IPS-18c (cell line): ENCODE measurements around the gene TCP11L2.

Experiments used
- H3K4me3 ChIP-seq: 2 replicates; pipeline ENCODE4 v1.7.0; 2013; ENCODE audit warnings: low read depth, mild to moderate bottlenecking, low read length, moderate library complexity; ENCODE audit not compliant: insufficient read depth
- H3K9me3 ChIP-seq: one replicate; pipeline ENCODE4 v1.6.1; 2013; ENCODE audit warnings: mild to moderate bottlenecking, low read length, moderate library complexity; ENCODE audit not compliant: control insufficient read depth, insufficient read depth

The TCP11L2 gene

DNA sequence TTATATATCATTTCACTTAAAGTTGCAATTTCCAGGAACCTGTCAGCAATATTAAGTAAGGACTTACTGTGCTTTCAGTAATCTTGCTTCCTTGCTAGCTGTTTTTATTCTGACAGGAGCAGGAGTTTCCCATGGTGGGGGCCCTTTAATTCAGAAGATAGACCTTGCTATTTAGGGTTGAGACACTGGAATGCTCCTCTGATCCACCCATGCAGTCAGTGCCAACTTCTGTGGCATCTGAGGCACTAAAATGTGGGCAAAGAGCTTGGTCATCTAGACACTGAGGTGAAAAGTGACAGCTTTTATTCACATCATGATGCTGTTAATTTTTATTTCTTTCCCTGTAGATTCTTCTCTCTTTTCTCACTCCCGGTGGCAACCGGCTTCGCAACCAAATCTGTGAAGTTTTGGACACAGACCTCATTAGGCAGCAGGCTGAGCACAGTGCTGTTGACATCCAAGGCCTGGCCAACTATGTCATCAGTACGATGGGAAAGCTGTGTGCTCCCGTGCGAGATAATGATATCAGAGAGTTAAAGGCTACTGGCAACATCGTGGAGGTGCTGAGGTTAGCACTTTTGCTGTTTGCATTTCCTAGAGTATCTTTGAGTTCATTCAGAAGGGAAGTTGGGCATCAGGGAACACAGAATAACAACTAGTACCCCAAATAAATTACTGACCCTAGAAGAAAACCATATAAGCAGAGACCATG is 18.8 kb downstream of the TCP11L2 start:
- H3K4me3 ChIP-seq: no peak overlapping the region
- no peaks in the 10 kb centered on the region for H3K9me3 ChIP-seq

DNA sequence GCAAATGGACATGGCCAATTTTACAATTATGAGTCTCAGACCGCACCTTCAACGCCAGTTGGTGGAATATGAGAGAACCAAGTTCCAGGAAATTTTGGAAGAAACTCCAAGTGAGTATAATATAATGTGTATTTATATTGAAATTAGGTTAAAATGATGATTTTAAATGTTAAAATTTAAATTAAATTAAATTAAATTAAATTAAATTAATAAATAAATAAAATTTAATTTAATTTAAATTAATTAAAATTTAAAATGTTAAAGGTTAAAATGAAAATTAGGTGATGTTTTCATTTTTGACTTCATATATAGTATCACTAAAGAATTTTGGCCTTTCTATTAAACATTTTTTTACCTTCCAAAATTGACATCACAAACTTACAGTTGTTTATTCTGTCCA is 21.0 kb downstream of the TCP11L2 start:
- Histone ChIP-seq H3K4me3 (no peak overlapping the region), H3K9me3 (no peaks in the 10 kb centered on the region)

DNA sequence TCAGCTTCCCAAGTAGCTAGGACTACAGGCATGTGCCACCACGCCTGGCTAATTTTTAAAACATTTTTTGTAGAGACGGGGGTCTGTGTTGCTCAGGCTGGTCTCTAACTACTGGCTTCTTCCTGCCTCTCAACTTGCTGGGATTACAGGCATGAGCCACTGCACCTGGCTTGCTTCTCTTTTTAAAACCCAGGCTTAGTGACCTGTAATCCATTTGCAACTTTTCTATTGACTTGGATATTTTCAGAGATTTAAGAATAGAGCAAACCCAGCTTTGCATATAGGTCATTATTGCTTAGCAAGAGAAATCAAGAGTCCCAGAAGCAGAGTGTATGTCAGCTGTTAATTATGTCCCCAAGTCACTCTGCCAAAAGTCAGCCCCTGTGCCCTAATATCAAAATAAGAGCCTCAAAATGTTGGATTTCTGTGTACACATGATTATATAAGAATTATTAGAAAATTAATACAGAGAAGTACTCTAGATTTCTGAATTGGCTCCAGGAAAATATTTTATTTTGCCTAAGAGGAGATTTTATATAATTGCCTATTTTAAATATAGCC is 24.9 kb downstream of the TCP11L2 start:
- H3K9me3 ChIP-seq: no peaks in the 10 kb centered on the region
- no peak overlapping the region for H3K4me3 ChIP-seq

DNA sequence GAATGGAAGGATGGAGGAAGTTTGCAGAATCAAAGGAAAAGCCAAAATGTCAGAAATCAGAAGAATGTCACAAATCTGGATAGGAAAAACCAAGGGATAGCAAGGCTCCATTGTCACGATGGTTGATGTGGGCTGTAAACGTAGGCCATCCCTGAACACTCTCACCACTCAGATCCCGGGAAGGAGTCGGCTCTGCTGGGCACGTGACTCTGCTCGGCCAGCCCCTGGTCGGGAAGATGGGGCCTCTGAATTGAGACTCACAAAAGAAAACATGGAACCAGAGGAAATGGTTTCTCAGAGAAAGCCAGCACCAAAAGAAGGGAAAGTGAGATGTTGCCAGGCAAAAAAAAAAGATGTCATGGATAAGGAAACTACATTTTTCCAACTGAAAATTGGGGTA is 26.2 kb downstream of the TCP11L2 start:
- Histone ChIP-seq H3K4me3 (no peak overlapping the region), H3K9me3 (no peaks in the 10 kb centered on the region)

DNA sequence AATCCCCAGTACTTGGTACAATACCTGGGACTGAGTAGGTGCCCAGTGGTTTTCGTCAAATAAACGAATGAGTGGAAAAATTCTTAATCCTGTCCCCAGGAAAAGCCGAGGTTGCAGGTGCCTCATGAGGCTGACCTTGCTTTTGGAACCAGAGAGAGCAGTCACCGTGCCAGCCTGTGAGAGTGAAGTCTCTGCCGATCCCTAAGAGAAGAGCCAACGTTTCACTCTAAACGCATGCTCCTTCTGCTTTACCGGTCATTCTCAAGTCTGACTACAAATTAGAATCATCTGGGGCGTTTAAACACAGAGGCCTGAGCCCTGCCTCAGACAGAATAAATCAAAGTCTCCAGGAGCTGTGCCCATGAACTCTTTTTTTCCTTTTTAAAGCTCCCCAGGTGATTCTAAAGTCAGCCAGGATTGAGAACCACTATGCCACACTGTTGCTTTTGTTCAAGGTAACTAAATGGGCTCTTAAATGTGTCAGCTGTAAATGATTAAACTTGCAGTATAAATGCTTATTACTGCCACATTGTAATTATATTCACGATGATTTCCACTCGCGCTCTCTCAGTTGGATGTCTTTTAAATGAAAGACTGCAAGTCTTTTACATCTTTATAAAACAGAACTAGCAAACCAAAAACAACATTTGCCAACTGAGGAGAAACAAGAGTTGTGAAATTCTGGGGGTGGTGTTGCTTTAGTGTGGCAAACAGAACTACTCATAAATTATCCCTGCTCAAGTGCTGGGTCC is 26.9 kb downstream of the TCP11L2 start:
- H3K9me3 ChIP-seq: no peaks in the 10 kb centered on the region
- H3K4me3 ChIP-seq: no peak overlapping the region

DNA sequence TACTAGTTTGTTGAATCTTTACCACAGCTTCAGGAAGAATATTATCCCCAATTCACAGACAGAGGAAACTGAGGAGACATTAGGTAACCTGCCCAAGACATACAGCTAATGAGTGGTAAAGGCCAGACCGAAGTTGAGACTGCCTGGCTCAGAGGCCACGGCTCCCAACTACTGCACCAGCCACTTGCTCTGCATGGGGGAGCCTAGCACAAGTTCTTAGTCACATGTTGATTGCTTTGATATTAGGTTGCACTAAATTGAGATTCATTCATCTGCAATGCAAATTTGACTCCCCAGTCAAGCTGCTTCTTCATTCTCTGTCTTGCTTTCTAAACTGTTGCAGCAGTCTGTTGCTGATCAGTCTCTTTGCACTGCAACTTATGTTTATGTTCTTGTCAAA is 29.1 kb downstream of the TCP11L2 start:
- Histone ChIP-seq H3K9me3 (no peaks in the 10 kb centered on the region), H3K4me3 (no peak overlapping the region)

DNA sequence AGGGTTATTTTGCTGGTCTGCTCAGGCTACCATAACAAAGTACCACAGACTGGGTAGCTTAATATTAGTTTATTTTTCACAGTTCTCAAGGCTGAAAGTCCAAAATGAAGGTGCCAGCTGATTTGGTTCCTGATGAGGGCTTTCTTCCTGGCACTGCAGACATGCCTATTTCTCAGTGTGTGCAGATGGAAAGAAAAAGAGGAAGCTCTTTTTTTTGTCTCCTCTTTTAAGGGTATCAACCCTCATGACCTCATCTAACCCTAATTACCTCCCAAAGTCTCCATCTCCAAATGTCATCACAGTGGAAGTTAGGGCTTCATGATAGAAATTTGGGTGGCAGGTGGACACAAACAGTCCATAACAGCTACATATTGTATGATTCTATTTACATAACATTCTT is 30.0 kb downstream of the TCP11L2 start:
- no peak overlapping the region for H3K4me3 ChIP-seq
- no peaks in the 10 kb centered on the region for H3K9me3 ChIP-seq

DNA sequence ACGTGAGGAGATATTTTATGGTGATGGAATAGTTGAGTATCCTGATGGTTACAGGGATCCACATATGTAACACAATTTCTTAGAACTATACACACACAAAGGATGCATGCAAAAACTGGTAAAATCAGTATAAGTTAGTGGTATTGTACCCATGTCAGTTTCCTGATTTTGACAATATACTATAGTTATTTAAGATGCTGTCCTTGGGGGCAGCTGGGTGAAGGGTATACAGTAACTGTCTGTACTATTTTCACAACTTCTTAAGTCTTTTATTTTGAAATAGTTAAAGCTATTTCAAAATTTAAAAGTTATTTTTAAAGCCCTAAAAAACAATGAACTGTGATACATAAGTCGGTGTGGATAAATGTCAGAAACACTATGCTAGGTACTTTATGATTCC is 30.5 kb downstream of the TCP11L2 start:
- no peak overlapping the region for H3K4me3 ChIP-seq
- no peaks in the 10 kb centered on the region for H3K9me3 ChIP-seq

DNA sequence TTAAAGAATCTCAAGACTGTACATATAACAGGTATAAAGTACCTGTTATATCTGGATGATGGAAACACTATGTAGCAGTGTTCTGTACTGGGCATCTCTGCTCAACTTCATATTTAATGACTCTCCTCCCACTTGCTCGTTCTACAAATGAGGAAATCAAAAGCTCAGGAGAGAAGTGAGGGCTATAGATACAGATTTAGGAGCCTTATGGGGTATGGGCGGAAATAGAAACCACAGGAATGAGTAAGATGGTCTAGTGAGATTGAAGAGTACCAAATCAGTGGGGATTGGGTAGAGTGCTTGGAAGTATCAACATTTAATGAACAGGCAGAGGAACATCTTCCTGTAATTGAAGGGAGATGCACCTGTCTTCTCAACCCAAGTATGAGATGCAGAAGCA is 31.2 kb downstream of the TCP11L2 start:
- Histone ChIP-seq H3K9me3 (no peaks in the 10 kb centered on the region), H3K4me3 (no peak overlapping the region)

DNA sequence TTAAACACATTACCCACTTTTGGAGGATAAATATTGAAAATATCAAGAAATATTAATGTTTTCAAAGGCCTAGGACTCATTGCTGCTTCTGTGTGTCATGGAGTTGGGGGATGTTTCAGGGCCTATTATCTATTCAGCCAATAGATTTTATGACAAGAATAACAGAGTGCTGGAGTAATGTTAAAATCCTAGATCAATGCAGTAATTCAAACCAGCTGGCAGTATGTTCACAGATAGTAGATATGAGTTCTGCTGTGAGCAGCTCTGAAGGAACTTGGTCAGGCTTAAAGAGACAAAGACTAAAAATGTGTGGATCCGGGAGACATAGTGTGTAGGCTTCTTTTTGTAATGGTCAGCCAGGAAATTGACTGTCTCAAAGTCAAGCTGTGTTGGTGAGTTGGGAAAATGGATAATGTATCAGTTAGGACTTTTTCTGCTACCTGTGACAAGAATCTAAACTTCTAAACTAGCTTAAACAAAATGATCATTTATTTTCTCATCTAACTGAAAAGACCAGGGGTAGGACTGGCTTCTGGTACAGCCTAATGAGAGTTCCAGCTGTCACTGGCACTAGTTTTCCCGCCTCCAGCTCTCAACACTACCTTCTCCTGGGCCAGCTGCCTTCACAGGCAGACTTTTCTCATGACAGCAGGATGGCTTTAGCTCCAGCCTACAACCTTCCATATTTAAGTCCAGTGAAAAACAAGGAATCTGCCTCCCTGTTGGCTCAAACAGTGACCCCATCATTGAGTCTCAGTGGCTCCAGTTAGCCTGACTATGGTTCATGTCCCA is 38.7 kb downstream of the TCP11L2 start:
- Histone ChIP-seq H3K9me3 (no peaks in the 10 kb centered on the region), H3K4me3 (no peak overlapping the region)

DNA sequence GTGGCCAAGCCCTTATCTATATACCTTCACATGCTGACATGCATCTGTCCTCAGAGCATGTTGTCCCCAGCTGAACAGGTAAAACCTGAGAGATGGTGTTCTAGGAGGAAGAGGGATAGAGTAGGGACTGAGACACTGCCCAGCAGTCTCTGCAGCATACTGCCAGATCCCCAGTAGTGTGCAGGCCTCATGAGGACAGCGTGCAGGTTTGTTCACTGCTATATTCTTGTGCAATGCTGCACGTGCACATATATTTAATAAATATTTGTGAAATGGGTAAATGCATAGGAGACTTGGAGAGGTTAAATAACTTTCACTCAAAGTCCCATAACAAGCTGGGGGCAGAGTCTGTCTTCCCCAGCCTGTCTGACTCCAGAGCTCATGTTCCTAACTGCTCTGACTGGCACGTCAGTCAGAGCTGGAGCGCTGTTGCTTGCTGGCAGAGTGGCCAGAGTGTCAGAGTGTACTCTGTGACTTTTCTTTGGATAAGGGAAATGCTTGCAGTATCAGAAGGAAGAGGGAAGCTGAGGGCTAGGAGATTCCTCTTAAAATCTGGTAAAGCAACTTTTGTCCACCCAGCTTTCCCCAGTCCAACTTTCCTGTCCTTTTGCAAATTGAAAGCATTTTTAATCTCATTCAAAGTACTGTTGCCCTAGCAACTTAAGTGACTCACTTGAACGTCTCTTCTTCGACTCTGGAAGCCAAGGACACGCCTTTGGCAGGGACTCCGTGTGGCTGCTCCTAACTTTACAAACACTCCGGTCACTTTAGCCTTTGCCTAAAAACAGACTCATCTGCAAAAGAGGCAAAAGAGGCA is 40.1 kb downstream of the TCP11L2 start:
- Histone ChIP-seq H3K4me3 (no peak overlapping the region), H3K9me3 (no peaks in the 10 kb centered on the region)

DNA sequence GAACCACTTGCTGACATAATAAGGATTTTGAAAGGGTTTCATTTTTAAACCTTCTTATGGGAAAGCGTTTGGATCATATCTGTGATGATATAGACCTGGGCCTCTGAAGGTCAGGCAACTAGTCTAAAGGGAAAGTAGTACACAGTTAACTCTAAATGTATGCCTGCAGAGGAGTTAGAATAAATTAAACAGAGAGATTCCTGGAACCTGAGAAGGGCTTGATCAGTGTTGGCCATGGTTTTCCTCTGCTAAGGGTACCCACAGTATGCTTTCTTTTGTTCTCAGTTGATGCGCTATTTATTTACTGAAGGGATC is 40.6 kb downstream of the TCP11L2 start:
- H3K4me3 ChIP-seq: no peak overlapping the region
- no peaks in the 10 kb centered on the region for H3K9me3 ChIP-seq

DNA sequence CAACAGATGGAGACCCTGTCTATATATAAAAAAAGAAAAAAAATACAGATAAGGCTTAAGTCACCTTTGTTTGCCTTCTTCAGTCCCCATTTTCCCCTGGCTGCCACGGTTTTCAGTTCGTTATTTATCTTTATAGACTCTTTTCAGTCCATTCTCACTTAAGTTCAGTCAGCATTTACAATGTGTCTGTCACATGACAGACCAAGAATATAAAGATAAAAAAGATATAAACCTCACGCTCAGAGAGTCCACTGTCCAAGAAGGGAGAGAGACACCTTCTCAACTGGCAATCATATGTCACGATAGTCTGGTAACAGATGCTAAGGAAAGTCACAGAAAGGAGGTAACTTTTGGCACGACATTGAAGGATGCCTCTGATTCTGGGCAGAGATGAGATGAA is 41.6 kb downstream of the TCP11L2 start:
- Histone ChIP-seq H3K9me3 (no peaks in the 10 kb centered on the region), H3K4me3 (no peak overlapping the region)

DNA sequence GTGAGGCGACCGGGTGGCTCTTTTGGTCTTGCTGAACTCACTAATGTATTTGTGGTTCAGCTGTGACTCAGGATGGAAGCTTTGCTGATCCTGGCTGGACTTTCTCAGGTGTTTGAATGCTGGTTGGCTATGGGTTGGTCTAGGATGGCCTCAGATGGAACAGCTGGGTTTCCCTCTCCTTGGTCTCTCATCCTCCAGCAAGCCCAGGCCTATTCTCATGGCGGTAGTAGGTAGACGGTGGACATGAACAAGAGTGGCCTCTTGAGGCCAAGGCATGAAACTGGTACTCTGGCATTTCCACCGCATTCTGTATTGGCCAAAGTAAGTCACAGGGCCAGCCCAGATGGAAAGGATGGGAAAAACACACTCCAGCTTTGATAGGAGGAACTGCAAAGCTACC is 43.2 kb downstream of the TCP11L2 start:
- Histone ChIP-seq H3K4me3 (no peak overlapping the region), H3K9me3 (no peaks in the 10 kb centered on the region)

DNA sequence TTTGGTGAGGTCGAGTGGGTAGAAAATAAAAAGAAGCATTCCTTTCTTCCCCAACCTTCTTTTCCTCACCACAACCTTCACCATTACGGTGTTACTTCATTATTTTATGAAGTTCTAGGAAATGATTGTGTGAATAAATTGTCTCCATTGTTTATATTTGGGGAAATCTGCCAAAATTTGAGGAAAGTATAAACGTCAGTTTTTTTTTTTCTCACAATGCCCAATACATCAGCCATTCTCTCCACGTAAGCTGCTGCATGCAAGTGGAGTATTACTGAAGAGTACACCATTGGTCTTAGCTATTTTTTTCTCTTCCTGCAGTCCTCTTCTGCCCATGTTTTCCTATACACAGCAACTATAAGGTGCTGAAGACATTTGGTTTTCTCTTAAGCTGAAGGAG is 45.9 kb downstream of the TCP11L2 start:
- no peak overlapping the region for H3K4me3 ChIP-seq
- H3K9me3 ChIP-seq: no peaks in the 10 kb centered on the region

DNA sequence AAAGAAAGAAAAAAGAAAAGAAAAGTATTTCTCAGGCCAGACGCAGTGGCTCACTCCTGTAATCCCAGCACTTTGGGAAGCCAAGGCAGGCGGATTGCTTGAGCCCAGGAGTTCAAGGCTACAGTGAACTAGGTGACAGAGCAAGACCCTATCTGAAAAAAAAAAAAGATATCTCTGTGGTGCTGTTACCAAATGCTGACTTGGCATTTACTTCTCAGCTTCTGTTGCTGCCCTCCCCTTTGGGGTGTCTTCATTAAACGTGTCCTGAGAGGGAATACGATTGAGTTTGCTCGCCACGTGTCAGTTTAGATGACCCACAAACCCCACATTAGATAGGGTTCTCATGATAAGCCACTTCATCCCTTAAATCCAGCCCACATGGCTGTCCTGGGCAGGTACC is 50.6 kb downstream of the TCP11L2 start:
- H3K9me3 ChIP-seq: no peaks in the 10 kb centered on the region
- no peak overlapping the region for H3K4me3 ChIP-seq
